ENCODE results near the gene SIM2. TPM values are rescaled to one million over a fixed set of nuclear protein-coding genes. Genes with fewer than 3 reads are reported as not detected.

The SIM2 gene
- total RNA-seq, 1 experiment from 2014 or later = 23.9 TPM

DNA sequence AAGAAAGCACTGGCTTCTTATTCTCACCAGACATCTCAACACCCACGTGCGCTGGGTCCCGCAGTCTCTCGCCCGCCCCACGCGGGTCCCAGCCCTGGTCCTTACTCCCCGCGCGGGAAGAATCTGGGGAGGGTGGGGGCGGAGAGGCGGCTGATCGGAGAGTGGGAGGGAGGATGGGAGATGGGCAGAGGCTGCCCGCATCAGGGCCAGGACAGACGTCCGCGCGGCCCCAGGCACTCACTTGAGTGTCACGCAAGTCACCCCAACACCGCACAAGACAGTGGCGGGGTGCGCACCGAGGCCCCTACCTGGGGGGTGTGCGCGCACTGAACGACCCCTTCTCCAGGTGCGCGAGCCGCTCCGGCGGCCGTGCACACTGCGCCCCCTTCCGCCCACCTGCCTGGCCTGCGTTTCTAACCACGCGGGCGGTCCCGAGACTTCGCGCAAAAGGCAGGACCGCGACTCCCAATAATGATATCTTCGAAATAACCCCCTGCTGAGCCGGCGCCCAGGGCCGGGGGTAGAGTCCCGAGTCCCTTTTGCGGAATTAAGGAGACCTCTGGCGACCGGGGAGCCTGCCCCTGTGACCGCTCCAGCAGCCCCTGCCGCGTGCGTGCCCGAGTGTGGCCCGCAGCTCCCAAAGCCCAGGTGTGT lies 6.0 kb upstream of the SIM2 start:
- RAD21 ChIA-PET (ENCODE audit: low non-redundant PET in 1 of 2, low total read pairs in 2 of 2, uncharacterized antibody in 2 of 2, unreplicated experiment in 2 of 2) = no interaction called here

DNA sequence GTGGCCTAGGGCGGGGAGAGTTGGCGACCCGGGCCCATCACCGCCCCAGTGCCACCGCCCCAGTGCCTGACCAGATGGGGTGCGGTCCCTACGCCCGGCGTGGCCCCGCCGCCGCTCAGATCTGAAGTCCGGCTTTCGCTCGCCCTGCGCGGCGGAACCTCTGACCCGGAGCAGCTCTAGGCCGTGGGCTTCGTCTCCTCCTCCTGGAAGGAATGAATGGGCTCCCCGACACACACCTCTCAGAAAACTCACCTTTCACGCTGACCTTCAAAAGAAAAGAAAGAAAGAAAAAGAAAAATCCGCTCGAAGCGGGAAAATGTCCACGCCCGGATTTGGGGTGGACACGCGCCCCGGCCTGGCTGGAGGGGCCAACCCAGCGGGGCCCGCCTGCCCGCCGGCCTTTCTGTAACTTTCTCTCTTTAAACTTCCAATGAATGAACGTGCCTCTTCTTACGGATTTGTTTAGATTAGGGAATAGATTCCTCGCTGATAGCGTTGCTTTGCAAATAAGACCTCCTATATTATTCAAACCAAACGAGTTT lies 5.4 kb upstream of the SIM2 start:
- ChIA-PET CTCF (no interaction called here), POLR2A (no interaction called here), RAD21 (ENCODE audit: low non-redundant PET in 1 of 2, low total read pairs in 2 of 2, uncharacterized antibody in 2 of 2, unreplicated experiment in 2 of 2) (no interaction called here)
- H3K4me2 ChIP-seq (ENCODE audit: low read length) = no peak overlapping the region
- BruUV-seq (replicated peaks) = no TSS peak
- no peak for ATAC-seq
- no peak for TF ChIP-seq EZH2phosphoT487 (IDR thresholded peaks at IDR 0.05; ENCODE audit: borderline replicate concordance)
- TF ChIP-seq EGR1 (IDR thresholded peaks at IDR 0.05; ENCODE audit: low read depth) = no peak
- TF ChIP-seq RAD21 (IDR thresholded peaks at IDR 0.05; ENCODE audit: low read depth) = no peak
- TF ChIP-seq, protein P1, sequence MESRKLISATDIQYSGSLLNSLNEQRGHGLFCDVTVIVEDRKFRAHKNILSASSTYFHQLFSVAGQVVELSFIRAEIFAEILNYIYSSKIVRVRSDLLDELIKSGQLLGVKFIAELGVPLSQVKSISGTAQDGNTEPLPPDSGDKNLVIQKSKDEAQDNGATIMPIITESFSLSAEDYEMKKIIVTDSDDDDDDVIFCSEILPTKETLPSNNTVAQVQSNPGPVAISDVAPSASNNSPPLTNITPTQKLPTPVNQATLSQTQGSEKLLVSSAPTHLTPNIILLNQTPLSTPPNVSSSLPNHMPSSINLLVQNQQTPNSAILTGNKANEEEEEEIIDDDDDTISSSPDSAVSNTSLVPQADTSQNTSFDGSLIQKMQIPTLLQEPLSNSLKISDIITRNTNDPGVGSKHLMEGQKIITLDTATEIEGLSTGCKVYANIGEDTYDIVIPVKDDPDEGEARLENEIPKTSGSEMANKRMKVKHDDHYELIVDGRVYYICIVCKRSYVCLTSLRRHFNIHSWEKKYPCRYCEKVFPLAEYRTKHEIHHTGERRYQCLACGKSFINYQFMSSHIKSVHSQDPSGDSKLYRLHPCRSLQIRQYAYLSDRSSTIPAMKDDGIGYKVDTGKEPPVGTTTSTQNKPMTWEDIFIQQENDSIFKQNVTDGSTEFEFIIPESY (IDR thresholded peaks at IDR 0.05; ENCODE audit: extremely low read depth, insufficient replicate concordance, low read length) = no peak
- no peak for TF ChIP-seq EZH2 (IDR thresholded peaks at IDR 0.05)
- no peak for TF ChIP-seq TCF7L2 (IDR thresholded peaks at IDR 0.05; ENCODE audit: borderline replicate concordance, extremely low read depth, insufficient read depth, insufficient read length)
- TF ChIP-seq YY1 (IDR thresholded peaks at IDR 0.05; ENCODE audit: extremely low read depth, insufficient replicate concordance, low read depth, low read length) = no peak
- TF ChIP-seq, protein P2, sequence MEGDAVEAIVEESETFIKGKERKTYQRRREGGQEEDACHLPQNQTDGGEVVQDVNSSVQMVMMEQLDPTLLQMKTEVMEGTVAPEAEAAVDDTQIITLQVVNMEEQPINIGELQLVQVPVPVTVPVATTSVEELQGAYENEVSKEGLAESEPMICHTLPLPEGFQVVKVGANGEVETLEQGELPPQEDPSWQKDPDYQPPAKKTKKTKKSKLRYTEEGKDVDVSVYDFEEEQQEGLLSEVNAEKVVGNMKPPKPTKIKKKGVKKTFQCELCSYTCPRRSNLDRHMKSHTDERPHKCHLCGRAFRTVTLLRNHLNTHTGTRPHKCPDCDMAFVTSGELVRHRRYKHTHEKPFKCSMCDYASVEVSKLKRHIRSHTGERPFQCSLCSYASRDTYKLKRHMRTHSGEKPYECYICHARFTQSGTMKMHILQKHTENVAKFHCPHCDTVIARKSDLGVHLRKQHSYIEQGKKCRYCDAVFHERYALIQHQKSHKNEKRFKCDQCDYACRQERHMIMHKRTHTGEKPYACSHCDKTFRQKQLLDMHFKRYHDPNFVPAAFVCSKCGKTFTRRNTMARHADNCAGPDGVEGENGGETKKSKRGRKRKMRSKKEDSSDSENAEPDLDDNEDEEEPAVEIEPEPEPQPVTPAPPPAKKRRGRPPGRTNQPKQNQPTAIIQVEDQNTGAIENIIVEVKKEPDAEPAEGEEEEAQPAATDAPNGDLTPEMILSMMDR (IDR thresholded peaks at IDR 0.05 in 2 of 3, conservative IDR thresholded peaks at IDR 0.05 in 1 of 3; ENCODE audit: borderline replicate concordance in 1 of 3, insufficient read depth in 1 of 3, low read depth in 2 of 3, low read length in 2 of 3) = no peak
- DNase-seq (ENCODE audit: low read depth, low spot score) = no peak
- H3K79me2 ChIP-seq (ENCODE audit: insufficient read depth, low read length) = no peaks in the 10 kb centered on the region
- H3K9ac ChIP-seq (ENCODE audit: low read length) = no peak overlapping the region
- no peaks in the 10 kb centered on the region for H3K9me2 ChIP-seq (ENCODE audit: insufficient read depth)
- no peak overlapping the region for H3K27ac ChIP-seq (ENCODE audit: low read depth, low read length)
- no peaks in the 10 kb centered on the region for H3K27me3 ChIP-seq (ENCODE audit: insufficient read depth, low read length)
- H2AFZ ChIP-seq (ENCODE audit: low read depth, low read length, poor library complexity, severe bottlenecking) = no peak overlapping the region
- no peaks in the 10 kb centered on the region for H4K20me1 ChIP-seq (ENCODE audit: insufficient read depth)
- H3K4me1 ChIP-seq (ENCODE audit: control insufficient read depth in 1 of 2, insufficient read depth in 2 of 2, low read length in 2 of 2) = peaks cover 2 to 9% of the 10 kb centered on the region in 2 experiments; a peak in 3 of 4 replicates
- intact Hi-C loops (cut with micrococcal nuclease) = no loop called here
- no peak overlapping the region for H3K4me3 ChIP-seq (replicated peaks in 1 of 2; ENCODE audit: low read depth in 1 of 2, low read length in 2 of 2)
- no peaks in the 10 kb centered on the region for H3K9me3 ChIP-seq (ENCODE audit: control insufficient read depth in 1 of 2, insufficient read depth in 1 of 2, low read depth in 1 of 2, low read length in 2 of 2)
- no peaks in the 10 kb centered on the region for H3K36me3 ChIP-seq (ENCODE audit: control insufficient read depth in 1 of 2, insufficient read depth in 2 of 2, low read length in 2 of 2)

More for the DNA sequence above, 6.0 kb upstream of the SIM2 start:
- POLR2A ChIA-PET = no interaction called here
- H3K4me3 ChIP-seq (replicated peaks in 1 of 2; ENCODE audit: low read depth in 1 of 2, low read length in 2 of 2) = no peak overlapping the region
- TF ChIP-seq SP1 (IDR thresholded peaks at IDR 0.05; ENCODE audit: low read depth) (no peak), YY1 (IDR thresholded peaks at IDR 0.05; ENCODE audit: extremely low read depth, insufficient replicate concordance, low read depth, low read length) (no peak), SRF (IDR thresholded peaks at IDR 0.05; ENCODE audit: low read depth) (no peak), ZNF274 (IDR thresholded peaks at IDR 0.05; ENCODE audit: low read depth, low read length) (no peak), ZFX (IDR thresholded peaks at IDR 0.05) (no peak)
- no peak overlapping the region for H3K27ac ChIP-seq (ENCODE audit: low read depth, low read length)
- H4K20me1 ChIP-seq (ENCODE audit: insufficient read depth) = no peaks in the 10 kb centered on the region
- H3K27me3 ChIP-seq (ENCODE audit: insufficient read depth, low read length) = no peaks in the 10 kb centered on the region
- no peaks in the 10 kb centered on the region for H3K9me2 ChIP-seq (ENCODE audit: insufficient read depth)
- H3K36me3 ChIP-seq (ENCODE audit: control insufficient read depth in 1 of 2, insufficient read depth in 2 of 2, low read length in 2 of 2) = no peaks in the 10 kb centered on the region
- intact Hi-C loops (cut with micrococcal nuclease) = no loop called here
- no TSS peak for BruUV-seq (replicated peaks)
- peaks cover under 1 to 3% of the 10 kb centered on the region in 2 experiments; a peak in 3 of 4 replicates for H3K4me1 ChIP-seq (ENCODE audit: control insufficient read depth in 1 of 2, insufficient read depth in 2 of 2, low read length in 2 of 2)
- H3K4me2 ChIP-seq (ENCODE audit: low read length) = no peak overlapping the region
- H2AFZ ChIP-seq (ENCODE audit: low read depth, low read length, poor library complexity, severe bottlenecking) = no peak overlapping the region
- no peaks in the 10 kb centered on the region for H3K9me3 ChIP-seq (ENCODE audit: control insufficient read depth in 1 of 2, insufficient read depth in 1 of 2, low read depth in 1 of 2, low read length in 2 of 2)
- DNase-seq (ENCODE audit: low read depth, low spot score) = no peak
- no peak overlapping the region for H3K9ac ChIP-seq (ENCODE audit: low read length)
- CTCF ChIA-PET = no interaction called here
- H3K79me2 ChIP-seq (ENCODE audit: insufficient read depth, low read length) = no peaks in the 10 kb centered on the region
- no peak for ATAC-seq
